NCI-H2196 treated with DMSO at 0.1 percent for 48 hours (cell line): ENCODE measurements around the gene KCNQ1.

Source experiments
- DNase-seq: peaks from one replicate; lab custom pipeline; 2025; ENCODE audit not compliant: unreplicated experiment; lab: John Stamatoyannopoulos, UW

Gene KCNQ1

GRCh38 chr11:2725368-2726300 is 280.8 kb downstream of the KCNQ1 start:
- DNase-seq: no peak

- no peak for DNase-seq
These were observed 282.2 kb downstream of the KCNQ1 start for GRCh38 chr11:2726964-2727363.

- no peak for DNase-seq
These were observed 283.4 kb downstream of the KCNQ1 start for GRCh38 chr11:2728128-2728662.

GRCh38 chr11:2728663-2729332 is 284.0 kb downstream of the KCNQ1 start:
- DNase-seq: no peak

- DNase-seq: no peak
These were observed 285.0 kb downstream of the KCNQ1 start for GRCh38 chr11:2729841-2730240.

- no peak for DNase-seq
These were observed 285.7 kb downstream of the KCNQ1 start for GRCh38 chr11:2730272-2731129.

GRCh38 chr11:2731130-2732125 is 286.6 kb downstream of the KCNQ1 start:
- no peak for DNase-seq

GRCh38 chr11:2732261-2732939 is 287.6 kb downstream of the KCNQ1 start:
- no peak for DNase-seq

- DNase-seq: no peak
These were observed 288.3 kb downstream of the KCNQ1 start for GRCh38 chr11:2732940-2733628.

- DNase-seq: no peak
These were observed 289.6 kb downstream of the KCNQ1 start for GRCh38 chr11:2734181-2735052.

- no peak for DNase-seq
These were observed 290.3 kb downstream of the KCNQ1 start for GRCh38 chr11:2735053-2735589.

- DNase-seq: no peak
These were observed 291.9 kb downstream of the KCNQ1 start for GRCh38 chr11:2736577-2737225.

GRCh38 chr11:2737226-2737590 is 292.4 kb downstream of the KCNQ1 start:
- DNase-seq: no peak

GRCh38 chr11:2737866-2738265 is 293.1 kb downstream of the KCNQ1 start:
- DNase-seq: no peak

- no peak for DNase-seq
These were observed 294.0 kb downstream of the KCNQ1 start for GRCh38 chr11:2738551-2739431.
